Measurements from ENCODE around the gene TFCP2. TPM values are rescaled to one million over a fixed set of nuclear protein-coding genes. Genes with fewer than 3 reads are reported as not detected.

Gene TFCP2
- total and polyA plus RNA-seq, 2 of the 13 experiments (the other 11 are each of a cell fraction or from before 2014, with no cell fraction given), result 7.6 to 10.0 TPM

DNA sequence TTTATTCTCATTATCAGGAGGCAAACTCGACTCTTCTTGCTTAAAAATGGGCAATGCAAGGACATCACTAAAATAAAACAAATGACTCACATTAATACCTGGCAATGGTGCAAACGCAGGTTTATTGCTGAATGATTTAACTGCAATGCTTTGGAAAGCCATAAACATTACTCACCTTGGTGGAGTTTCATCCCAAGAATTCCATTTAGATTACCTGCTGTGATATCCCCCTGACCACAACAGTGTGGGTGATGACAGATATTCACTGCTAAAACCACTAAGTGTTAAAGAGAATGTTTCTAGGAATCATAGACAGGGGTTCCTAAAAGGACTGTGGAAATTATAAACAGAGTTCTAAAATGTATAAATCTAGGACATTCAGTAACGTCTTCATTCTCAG is 54.2 kb downstream of the TFCP2 start:
- peaks cover 9% of the 10 kb centered on the region for H3K4me1 ChIP-seq (ENCODE audit: insufficient read depth, low read length)
- BruUV-seq (replicated peaks), result no TSS peak
- no peak overlapping the region for H3K4me2 ChIP-seq (ENCODE audit: low read depth, low read length)
- no peak overlapping the region for H2AFZ ChIP-seq (ENCODE audit: low read length)
- no peak overlapping the region for H3K4me3 ChIP-seq (replicated peaks in 1 of 3; ENCODE audit: insufficient read depth in 1 of 3, low read depth in 2 of 3, low read length in 3 of 3)
- WGBS (ENCODE audit: low lambda C conversion rate), result 96% methylated on average over 3 of the region's 3 CpGs
- H3K79me2 ChIP-seq (ENCODE audit: insufficient read depth, low read length), result no peaks in the 10 kb centered on the region
- no peak overlapping the region for H3K27ac ChIP-seq (ENCODE audit: extremely low read length, insufficient read depth, low read length)
- ATAC-seq (no peak), DNase-seq (ENCODE audit: low spot score) (no peak), FAIRE-seq (no peak)
- H3K9me3 ChIP-seq (ENCODE audit: low read length), result no peaks in the 10 kb centered on the region
- H3K36me3 ChIP-seq (replicated peaks in 1 of 2; ENCODE audit: control insufficient read depth in 1 of 2, insufficient read depth in 2 of 2, low read length in 2 of 2), result peaks cover 1 to 23% of the 10 kb centered on the region in 2 experiments; a peak in 3 of 5 replicates
- CTCF ChIA-PET (ENCODE audit: low intra/inter-chr PET ratio, low total read pairs), result no interaction called here
- H3K27me3 ChIP-seq (ENCODE audit: control insufficient read depth in 1 of 2, insufficient read depth in 2 of 2, low read length in 2 of 2), result no peaks in the 10 kb centered on the region
- no peak overlapping the region for H3K9ac ChIP-seq (ENCODE audit: insufficient read depth, low read depth, low read length)
- in situ Hi-C loops (cut with HindIII; ENCODE audit: extremely low pct_ligation_motif_present, low pct_unique_long_range_greater_than_20kb) (no loop called here), intact Hi-C loops (cut with micrococcal nuclease; ENCODE audit: unreplicated experiment) (no loop called here)
- POLR2A ChIA-PET, result no interaction called here
- TF ChIP-seq PLRG1 (conservative IDR thresholded peaks at IDR 0.05) (no peak), CCDC6 (CRISPR knock-in tag; IDR thresholded peaks at IDR 0.05) (no peak), ZFP1 (CRISPR knock-in tag; IDR thresholded peaks at IDR 0.05) (0 out of 2 replicates have a peak, but pooled peaks have one; percentile 35)
- no peaks in the 10 kb centered on the region for H4K20me1 ChIP-seq (ENCODE audit: insufficient read depth, low read length)

DNA sequence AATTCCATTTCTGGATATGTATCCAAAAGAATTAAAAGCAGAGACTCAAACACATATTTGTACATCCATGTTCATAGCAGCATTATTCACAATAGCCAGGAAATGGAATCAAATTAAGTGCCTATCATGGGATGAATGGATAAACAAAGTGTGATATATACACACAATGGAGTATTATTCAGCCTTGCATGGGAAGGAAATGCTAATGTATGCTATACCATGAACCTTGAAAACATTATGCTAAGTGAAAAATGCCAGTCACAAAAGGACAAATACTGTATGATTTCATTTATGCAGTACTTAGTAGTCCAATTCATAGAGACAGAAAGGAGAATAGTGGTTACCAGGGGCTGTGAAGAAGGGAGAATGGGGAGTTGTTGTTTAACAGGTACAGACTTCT is 57.4 kb downstream of the TFCP2 start:
- H3K9ac ChIP-seq (ENCODE audit: insufficient read depth, low read depth, low read length), result no peak overlapping the region
- no TSS peak for BruUV-seq (replicated peaks)
- H2AFZ ChIP-seq (ENCODE audit: low read length), result no peak overlapping the region
- no peaks in the 10 kb centered on the region for H3K9me3 ChIP-seq (ENCODE audit: low read length)
- no peaks in the 10 kb centered on the region for H3K79me2 ChIP-seq (ENCODE audit: insufficient read depth, low read length)
- H3K36me3 ChIP-seq (replicated peaks in 1 of 2; ENCODE audit: control insufficient read depth in 1 of 2, insufficient read depth in 2 of 2, low read length in 2 of 2), result peaks cover 1 to 27% of the 10 kb centered on the region in 2 experiments; a peak in 3 of 5 replicates
- ATAC-seq (no peak), FAIRE-seq (no peak), DNase-seq (ENCODE audit: low spot score) (no peak)
- ChIA-PET POLR2A (no interaction called here), CTCF (ENCODE audit: low intra/inter-chr PET ratio, low total read pairs) (no interaction called here)
- no peak overlapping the region for H3K27ac ChIP-seq (ENCODE audit: extremely low read length, insufficient read depth, low read length)
- no peaks in the 10 kb centered on the region for H3K27me3 ChIP-seq (ENCODE audit: control insufficient read depth in 1 of 2, insufficient read depth in 2 of 2, low read length in 2 of 2)
- in situ Hi-C loops (cut with HindIII; ENCODE audit: extremely low pct_ligation_motif_present, low pct_unique_long_range_greater_than_20kb) (no loop called here), intact Hi-C loops (cut with micrococcal nuclease; ENCODE audit: unreplicated experiment) (no loop called here)
- no peak overlapping the region for H3K4me3 ChIP-seq (replicated peaks in 1 of 3; ENCODE audit: insufficient read depth in 1 of 3, low read depth in 2 of 3, low read length in 3 of 3)
- H3K4me1 ChIP-seq (ENCODE audit: insufficient read depth, low read length), result no peaks in the 10 kb centered on the region
- no peaks in the 10 kb centered on the region for H4K20me1 ChIP-seq (ENCODE audit: insufficient read depth, low read length)
- H3K4me2 ChIP-seq (ENCODE audit: low read depth, low read length), result no peak overlapping the region
- TF ChIP-seq, protein P1, sequence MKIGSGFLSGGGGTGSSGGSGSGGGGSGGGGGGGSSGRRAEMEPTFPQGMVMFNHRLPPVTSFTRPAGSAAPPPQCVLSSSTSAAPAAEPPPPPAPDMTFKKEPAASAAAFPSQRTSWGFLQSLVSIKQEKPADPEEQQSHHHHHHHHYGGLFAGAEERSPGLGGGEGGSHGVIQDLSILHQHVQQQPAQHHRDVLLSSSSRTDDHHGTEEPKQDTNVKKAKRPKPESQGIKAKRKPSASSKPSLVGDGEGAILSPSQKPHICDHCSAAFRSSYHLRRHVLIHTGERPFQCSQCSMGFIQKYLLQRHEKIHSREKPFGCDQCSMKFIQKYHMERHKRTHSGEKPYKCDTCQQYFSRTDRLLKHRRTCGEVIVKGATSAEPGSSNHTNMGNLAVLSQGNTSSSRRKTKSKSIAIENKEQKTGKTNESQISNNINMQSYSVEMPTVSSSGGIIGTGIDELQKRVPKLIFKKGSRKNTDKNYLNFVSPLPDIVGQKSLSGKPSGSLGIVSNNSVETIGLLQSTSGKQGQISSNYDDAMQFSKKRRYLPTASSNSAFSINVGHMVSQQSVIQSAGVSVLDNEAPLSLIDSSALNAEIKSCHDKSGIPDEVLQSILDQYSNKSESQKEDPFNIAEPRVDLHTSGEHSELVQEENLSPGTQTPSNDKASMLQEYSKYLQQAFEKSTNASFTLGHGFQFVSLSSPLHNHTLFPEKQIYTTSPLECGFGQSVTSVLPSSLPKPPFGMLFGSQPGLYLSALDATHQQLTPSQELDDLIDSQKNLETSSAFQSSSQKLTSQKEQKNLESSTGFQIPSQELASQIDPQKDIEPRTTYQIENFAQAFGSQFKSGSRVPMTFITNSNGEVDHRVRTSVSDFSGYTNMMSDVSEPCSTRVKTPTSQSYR (CRISPR knock-in tag; IDR thresholded peaks at IDR 0.05; ENCODE audit: borderline replicate concordance), result no peak
- TF ChIP-seq MAFK (conservative IDR thresholded peaks at IDR 0.05 in 1 of 2, IDR thresholded peaks at IDR 0.05 in 1 of 2; ENCODE audit: low read length in 2 of 2), result no peak
- no peak for TF ChIP-seq ZNF616 (CRISPR knock-in tag; IDR thresholded peaks at IDR 0.05; ENCODE audit: low read depth)
- TF ChIP-seq, protein P2, sequence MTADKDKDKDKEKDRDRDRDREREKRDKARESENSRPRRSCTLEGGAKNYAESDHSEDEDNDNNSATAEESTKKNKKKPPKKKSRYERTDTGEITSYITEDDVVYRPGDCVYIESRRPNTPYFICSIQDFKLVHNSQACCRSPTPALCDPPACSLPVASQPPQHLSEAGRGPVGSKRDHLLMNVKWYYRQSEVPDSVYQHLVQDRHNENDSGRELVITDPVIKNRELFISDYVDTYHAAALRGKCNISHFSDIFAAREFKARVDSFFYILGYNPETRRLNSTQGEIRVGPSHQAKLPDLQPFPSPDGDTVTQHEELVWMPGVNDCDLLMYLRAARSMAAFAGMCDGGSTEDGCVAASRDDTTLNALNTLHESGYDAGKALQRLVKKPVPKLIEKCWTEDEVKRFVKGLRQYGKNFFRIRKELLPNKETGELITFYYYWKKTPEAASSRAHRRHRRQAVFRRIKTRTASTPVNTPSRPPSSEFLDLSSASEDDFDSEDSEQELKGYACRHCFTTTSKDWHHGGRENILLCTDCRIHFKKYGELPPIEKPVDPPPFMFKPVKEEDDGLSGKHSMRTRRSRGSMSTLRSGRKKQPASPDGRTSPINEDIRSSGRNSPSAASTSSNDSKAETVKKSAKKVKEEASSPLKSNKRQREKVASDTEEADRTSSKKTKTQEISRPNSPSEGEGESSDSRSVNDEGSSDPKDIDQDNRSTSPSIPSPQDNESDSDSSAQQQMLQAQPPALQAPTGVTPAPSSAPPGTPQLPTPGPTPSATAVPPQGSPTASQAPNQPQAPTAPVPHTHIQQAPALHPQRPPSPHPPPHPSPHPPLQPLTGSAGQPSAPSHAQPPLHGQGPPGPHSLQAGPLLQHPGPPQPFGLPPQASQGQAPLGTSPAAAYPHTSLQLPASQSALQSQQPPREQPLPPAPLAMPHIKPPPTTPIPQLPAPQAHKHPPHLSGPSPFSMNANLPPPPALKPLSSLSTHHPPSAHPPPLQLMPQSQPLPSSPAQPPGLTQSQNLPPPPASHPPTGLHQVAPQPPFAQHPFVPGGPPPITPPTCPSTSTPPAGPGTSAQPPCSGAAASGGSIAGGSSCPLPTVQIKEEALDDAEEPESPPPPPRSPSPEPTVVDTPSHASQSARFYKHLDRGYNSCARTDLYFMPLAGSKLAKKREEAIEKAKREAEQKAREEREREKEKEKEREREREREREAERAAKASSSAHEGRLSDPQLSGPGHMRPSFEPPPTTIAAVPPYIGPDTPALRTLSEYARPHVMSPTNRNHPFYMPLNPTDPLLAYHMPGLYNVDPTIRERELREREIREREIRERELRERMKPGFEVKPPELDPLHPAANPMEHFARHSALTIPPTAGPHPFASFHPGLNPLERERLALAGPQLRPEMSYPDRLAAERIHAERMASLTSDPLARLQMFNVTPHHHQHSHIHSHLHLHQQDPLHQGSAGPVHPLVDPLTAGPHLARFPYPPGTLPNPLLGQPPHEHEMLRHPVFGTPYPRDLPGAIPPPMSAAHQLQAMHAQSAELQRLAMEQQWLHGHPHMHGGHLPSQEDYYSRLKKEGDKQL (CRISPR knock-in tag; IDR thresholded peaks at IDR 0.05; ENCODE audit: low read depth), result no peak
- TF ChIP-seq MEIS2 (CRISPR knock-in tag; IDR thresholded peaks at IDR 0.05), result no peak

Measured in HepG2 (cell line).